ENCODE results near the gene WDR59.

- no peak for TF ChIP-seq POLR2A (IDR thresholded peaks at IDR 0.05)
- no peak for TF ChIP-seq CTCF (IDR thresholded peaks at IDR 0.05)
- TF ChIP-seq POLR2AphosphoS5 (IDR thresholded peaks at IDR 0.05) = no peak
- no peak for TF ChIP-seq EP300 (IDR thresholded peaks at IDR 0.05)
Measured at GRCh38 chr16:74837056-74837455, 147.9 kb downstream of the WDR59 start.
